NCI-H1105 treated with DMSO at 0.1 percent for 48 hours (cell line): ENCODE measurements around the gene SCARB1.
"Not testable (repeated sequence)": the region's sequence is repeated elsewhere in the genome, so short reads cannot be mapped to it uniquely, and the experiment has no call there.

ENCODE experiments used
- DNase-seq: peaks from one replicate; lab custom pipeline; 2025; lab: John Stamatoyannopoulos, UW

SCARB1 gene

GRCh38 chr12:124883263-124884130 is 19.8 kb upstream of the SCARB1 start:
- DNase-seq, result no peak

GRCh38 chr12:124881123-124881522 is 17.5 kb upstream of the SCARB1 start:
- DNase-seq, result no peak

- DNase-seq, result not testable (repeated sequence)
These were observed 16.7 kb upstream of the SCARB1 start for GRCh38 chr12:124880335-124880734.

GRCh38 chr12:124878795-124879516 is 15.3 kb upstream of the SCARB1 start:
- DNase-seq, result no peak

DNA sequence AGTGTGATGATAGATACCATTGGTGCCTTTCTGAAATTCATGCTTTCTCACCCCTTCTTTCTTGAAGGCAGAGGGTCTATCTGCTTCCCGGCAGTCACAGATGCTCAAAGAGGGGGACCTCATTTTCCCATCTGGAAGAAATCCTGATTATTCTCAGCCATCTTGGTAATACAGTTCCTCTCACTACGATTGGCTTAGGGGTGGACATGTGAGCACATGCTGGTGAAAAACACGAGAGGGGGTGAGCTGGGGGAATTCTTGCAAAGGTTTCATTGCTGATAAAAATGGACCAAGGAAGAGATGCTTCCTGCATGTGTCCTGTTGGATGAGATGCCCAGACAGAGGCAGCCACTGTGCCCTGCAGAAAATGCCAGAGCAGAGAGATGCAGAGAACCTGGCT is 13.8 kb upstream of the SCARB1 start:
- DNase-seq, result no peak

GRCh38 chr12:124876171-124876570 is 12.5 kb upstream of the SCARB1 start:
- DNase-seq, result no peak

GRCh38 chr12:124875803-124876132 is 12.1 kb upstream of the SCARB1 start:
- no peak for DNase-seq

DNA sequence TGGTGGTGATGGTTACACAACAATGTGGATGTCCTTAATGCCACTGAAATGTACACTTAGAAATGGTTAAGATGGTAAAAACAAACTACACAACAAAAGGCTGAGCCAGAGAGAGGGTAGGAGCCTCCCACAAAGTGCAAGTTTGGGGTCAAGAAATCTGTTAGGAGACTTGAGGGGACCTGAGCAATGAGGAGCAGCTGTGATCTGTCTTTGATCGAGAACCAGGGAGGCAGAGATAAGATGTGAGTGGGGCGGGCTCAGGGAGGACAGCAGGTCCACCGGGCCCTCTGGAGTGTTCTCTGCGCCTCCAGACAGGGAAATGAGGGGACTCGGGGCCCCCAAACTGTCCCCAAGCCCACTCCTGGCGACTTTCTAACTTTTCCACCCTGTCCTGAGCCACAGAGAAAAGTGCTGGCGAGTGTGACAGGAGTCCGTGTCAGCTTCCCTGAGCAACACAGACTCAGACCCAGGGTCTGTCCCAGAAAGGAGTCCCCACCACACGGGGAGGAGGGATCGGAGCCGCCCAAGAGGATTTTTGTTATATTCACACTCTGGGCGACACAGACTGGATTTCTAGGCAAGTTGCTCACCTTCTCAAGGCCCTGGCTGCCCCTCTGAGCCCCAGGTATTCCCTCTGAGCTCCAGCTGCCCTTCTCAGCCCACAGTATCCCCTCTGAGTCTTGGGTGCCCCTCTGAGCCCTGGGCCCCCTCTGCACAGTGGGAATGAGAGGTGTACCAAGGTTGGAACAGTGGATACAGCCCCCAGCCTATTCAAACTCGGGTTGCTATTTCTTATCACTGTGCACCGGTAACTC is 11.5 kb upstream of the SCARB1 start:
- DNase-seq, result no peak

DNA sequence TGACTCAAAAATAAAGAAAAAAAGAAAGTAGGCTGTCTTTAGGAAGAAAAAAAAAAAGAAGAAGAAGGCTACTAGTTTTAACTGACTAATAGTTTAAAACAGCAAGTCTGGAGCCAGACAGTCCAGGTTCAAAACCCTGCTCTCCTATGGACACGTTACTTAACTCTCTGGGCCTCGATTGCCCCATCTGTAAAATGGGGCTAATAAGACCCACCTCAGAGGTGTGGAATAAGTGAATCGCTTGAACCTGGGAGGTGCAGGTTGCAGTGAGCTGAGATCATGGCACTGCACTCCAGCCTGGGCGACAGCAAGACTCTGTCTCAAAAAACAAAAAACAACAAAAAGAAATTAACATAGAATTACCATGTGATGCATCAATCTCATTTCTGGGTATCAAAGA is 10.5 kb upstream of the SCARB1 start:
- no peak for DNase-seq

DNA sequence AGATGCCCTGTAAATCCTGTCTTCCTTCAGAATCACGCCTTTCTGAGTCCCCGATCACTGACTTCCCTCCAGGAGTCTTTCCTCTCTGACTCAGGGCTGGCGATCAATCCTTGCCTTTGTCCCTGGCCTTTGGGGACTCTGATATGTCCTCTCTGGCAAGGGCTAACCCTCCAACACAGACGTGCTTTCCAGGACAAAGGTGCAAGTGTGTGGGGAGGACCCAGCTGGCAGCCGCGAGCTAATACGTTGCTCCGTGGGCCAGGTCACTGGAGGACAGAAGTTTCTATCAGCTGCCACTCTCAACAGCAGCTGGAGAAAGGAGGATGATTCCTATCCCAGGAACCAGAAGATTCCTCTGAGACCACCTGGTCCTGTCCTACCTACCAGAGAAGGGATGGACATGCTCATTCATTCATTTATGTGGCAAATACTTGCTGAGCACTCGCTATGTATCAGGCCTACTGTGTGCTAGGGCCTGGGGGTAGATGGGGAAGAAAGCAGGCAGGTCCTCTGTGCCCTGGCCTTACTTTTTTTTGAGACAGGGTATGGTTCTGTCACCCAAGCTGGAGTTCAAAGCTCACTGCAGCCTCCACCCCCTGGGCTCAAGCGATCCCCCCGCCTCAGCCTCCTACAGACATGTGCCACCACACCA is 8.5 kb upstream of the SCARB1 start:
- no peak for DNase-seq

DNA sequence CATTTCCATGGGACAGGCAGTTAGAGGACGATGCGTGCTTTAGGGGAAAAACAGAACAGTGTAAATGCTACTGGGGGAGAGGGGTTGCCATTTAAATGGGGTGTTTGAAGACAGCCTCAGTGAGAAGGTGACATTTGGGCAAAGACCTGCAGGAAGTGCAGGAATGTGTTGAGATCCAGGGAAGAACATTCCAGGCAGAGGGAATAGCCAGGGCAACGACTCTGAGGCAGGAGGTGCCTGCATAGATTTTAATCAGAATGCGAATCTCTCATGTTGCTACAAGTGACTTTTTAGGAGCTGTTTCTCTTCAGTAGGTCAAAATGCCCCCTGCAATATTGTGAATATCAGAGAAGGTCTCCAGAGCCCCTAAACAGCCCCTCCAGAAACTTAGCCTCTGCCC is 7.6 kb upstream of the SCARB1 start:
- DNase-seq, result no peak

DNA sequence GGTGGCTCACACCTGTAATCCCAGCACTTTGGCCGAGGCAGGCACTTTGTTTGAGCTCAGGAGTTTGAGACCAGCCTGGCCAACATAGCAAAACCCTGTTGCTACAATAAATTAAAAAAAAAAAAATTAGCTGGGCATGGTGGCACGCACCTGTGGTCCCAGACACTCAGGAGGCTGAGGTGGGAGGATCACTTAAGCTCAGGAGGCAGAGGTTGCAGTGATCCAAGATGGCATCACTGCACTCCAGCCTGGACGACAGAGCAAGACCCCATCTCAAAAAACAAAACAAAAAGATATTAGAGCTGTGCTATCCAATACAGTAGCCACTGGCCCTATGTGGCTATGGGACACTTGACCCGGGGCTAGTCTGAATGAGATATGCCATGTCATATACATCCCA is 6.9 kb upstream of the SCARB1 start:
- no peak for DNase-seq

GRCh38 chr12:124869059-124869665 is 5.5 kb upstream of the SCARB1 start:
- no peak for DNase-seq

- no peak for DNase-seq
These were observed 4.8 kb upstream of the SCARB1 start for GRCh38 chr12:124868252-124869058.

DNA sequence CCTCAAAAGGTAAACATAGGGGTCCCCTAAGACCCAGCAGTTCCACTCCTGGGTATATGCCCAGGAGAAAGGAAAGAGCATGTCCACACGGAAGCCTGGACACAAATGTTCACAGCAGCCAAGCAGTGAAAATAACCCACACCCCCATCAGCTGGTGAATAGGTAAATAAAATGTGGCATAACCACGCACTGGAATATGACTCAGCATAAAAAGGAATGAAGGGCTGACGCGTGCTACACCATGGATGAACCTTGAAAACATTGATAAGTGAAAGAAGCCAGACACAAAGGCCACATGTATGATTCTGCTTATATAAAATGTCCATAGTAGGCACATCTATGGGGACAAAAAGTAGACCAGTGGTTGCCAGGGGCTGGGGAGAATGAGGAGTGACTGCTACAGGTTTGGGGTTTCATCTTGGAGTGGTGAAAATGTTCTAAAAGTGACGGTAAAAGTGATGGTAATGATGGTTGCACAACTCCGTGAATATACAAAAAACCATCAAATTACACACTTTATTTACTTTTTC is 3.8 kb upstream of the SCARB1 start:
- no peak for DNase-seq

GRCh38 chr12:124866883-124867400 is 3.3 kb upstream of the SCARB1 start:
- DNase-seq, result no peak

GRCh38 chr12:124866195-124866882 is 2.7 kb upstream of the SCARB1 start:
- DNase-seq, result no peak

- no peak for DNase-seq
These were observed 2.1 kb upstream of the SCARB1 start for GRCh38 chr12:124865728-124866127.

DNA sequence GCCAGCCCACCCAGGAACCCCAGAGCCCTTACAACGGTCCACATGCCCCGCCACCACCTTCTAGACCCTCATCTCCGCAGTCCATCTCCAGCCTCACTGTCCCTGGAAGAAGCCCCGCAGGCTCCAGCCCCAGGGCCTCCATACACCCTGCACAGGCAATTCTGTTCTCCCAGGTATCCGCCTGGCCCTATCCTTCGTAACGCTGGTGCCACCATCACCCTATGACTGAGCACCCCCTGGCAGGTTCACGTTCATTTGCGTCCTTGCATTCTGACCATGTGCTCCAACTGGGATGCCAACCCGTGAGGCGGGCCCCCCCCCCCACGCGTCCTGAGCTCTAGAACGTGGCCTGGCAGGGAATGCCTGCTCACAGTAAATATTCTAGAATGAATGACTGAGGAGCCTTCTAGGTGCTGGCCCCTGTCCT is 675 bp upstream of the SCARB1 start:
- DNase-seq, result no peak
